ENCODE measurements around the gene TTLL10.
A peak's percentile ranks its signal among the peaks of the same experiment; 100 is the strongest.

The TTLL10 gene

DNA sequence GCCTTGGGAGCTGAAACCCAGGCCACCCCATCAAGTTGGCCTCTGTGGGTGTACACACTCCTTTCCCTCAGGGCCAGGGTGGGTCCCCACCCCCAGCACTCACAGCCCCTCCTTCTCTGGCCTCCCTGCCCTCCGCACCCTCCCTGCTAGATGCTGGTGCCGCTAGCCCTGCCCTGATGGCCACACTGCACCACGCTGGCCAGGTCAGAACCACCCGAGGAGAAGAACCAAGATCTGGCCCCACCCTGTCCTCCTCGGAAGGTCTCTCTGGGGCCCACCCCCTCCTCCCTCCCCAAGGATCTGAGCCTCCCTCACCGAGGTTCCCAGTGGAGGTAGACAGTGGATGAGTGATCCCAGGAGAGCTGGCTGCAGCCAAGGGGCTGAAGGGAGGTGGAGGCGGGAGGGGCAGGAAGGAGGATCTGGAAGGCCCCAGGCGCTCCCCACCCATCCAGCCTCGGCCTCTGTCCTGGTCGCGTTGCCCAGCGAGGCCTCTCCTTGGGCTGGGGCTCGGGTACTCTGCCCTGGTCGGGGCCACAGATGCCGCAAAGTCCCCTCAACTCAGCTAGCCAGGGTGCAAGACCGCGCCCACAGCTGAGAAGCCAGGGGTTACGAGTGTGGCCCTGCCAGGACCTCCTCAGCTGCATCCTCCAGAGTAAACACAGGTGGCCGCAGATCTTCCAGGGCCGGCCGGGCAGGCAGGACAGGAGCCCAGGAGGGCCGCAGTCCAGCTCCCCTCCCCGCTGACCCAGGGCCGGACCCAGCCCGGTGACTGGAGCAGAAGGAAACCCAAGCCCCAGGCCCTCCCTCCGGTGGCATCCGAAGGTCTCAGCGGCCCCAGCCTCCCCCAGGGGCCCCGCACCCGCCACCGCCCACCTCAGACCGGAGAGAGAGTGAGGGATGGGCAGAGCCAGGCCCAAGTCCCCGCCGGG is 63.5 kb downstream of the TTLL10 start:
- no peak for DNase-seq (ENCODE audit: low read depth)

- no peak for DNase-seq (ENCODE audit: low read depth)
Observed at GRCh38 chr1:1237874-1238701, 64.4 kb downstream of the TTLL10 start.

DNA sequence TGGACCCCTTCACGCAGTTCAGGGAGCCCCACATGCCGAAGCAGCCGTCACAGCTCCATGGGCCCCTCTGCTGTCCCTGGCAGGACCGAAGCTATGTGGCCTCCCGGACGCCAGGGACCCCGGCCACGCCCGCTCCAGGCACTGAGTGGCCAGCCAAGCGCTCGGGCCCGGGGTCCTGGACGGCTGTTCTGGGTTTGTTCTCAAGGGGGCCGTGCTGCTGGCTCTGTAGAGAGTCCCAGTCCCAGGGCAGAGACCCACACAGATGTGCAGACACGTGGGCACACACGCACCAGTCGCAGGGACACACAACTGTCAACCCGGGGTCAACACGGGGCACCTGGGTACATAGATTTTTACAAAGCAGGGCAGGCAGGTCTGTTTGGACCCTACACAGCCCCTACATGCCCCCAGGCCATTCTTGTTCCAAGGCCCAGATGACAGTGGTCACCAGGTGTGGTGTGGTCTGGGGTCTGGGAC is 65.1 kb downstream of the TTLL10 start:
- DNase-seq (ENCODE audit: low read depth): no peak

DNA sequence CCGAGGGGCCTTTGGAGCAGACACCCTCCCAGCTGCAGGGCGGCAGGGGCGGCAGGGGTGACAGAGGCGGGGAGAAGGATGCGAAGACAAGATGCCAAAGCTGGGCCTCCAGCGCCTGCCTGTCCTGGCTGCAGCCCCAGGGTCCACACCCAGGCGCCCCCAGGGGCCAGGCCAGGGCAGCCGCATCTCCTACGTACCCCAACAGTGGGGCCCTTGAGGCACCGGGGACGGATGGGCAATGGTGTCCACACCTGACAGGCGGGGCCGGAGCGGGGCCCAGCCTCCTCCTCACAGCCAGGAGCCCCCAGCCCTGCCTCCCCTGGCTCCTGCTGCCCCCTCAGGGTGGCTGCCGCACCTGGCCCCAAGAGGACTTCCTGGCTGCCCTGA is 65.5 kb downstream of the TTLL10 start:
- DNase-seq (ENCODE audit: low read depth): no peak

DNA sequence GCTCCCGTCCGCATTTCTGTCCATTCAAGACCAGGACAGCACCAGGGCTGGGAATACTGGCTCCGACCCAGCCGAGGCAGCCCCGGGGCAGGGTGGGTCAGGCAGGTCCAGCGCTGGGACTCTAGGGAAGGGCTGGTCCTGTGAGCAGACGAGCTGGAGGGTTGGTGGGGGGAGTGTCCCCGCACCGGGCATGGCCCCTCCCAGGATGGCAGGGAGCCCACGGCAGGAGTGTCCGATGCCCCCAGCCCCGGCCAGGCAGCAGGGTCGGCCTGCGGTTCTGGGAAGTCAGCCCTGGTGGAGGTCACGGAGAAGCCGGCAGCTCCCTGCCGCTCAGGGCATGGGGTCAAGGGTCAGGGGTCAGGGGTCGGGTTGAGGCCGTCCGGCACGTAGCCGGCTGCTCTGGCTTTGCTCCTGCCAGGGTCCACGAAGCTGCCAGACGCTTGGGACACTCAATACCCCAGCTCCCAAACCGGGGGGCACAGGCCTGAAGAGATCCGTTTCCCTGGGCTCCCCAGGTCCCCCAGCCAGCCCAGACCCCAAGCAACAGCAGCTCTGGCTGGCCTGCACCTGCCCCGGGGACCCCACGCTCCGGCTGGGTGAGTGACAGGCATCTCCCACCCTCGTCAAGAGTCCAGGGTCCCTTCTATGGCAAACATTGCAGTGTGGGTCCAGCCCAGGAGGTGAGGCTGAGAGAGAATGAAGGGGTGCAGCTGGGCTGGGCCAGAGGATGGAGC is 66.1 kb downstream of the TTLL10 start:
- no peak for DNase-seq (ENCODE audit: low read depth)

- no peak for DNase-seq (ENCODE audit: low read depth)
Observed at GRCh38 chr1:1240348-1240732, 66.7 kb downstream of the TTLL10 start.

GRCh38 chr1:1240822-1241587 is 67.3 kb downstream of the TTLL10 start:
- DNase-seq (ENCODE audit: low read depth): peak; percentile 31

GRCh38 chr1:1241588-1242219 is 68.0 kb downstream of the TTLL10 start:
- no peak for DNase-seq (ENCODE audit: low read depth)

DNA sequence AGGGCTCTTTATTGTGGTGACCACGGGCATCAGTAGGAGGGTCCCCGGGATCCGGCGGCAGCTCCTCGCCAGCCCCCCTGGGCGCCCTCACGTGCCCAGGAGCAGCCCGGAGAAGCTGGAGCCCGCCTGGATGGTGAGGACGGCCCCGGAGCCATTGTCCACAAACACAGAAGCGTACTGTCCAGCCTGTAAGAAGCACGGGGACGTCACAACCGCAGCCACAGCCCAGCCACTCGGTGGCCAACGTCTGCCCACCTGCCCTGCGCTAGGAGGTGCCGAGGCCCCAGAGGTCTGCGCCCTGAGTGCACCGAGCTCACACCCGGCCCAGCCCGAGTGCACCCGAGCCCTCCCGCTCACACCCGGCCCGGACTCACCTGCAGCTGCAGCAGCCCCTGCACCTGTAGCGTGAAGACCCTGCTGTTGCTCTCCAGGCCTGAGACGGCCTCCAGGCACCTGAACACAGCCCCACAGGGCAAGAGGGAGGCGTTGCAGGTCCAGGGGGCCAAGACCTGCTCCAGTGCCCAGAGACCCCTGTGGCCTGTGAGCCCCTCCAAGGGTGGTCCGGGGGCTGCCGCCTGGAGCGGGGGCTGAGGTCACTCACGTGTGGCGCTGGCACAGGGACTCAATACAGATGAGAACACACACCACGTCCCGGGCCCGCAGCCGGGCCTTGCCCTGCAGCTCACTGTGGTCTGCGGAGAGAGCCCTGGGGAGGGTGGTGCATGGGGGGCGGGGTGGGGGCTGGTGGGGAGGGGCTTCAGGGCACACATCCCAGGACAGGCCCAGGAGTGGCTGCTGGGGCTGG is 69.0 kb downstream of the TTLL10 start:
- no peak for DNase-seq (ENCODE audit: low read depth)

DNA sequence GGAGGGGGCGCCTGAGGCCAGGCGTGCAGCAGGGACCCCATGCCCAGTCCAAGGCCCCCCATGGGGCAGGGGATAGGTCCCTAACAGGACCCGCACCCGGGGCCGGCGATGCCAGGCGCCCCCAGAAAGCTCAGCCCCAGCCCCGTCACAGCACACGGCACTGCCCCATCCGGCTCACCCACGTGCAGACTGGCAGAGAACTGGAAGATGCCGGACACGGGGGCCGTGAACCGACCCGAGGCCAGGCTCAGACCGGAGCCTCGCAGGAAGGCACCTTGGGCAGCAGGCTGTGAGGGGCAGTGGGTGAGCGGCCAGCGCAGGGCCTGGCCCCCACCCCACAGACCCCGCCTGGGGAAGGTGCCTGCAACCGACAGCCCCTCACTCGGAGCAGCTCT is 69.6 kb downstream of the TTLL10 start:
- DNase-seq (ENCODE audit: low read depth): no peak

DNA sequence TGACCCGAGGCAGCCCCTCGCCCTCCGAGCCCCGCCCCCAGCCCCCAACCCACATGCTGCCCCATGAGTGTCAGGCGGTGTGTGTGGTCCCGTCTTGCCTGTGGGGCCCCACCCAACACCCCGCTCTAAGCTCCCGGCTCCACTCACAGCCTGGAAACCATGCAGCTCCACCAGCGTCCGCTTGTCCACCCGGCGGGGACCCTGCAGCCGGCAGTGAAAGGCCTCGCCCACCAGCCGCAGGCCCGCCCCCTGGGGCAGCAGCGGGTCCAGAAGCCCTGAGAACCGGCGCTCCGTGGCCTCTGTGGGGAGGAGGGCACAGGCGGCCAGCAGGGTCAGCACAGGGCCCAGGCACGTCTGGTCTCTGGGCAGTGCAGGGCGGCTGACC is 70.1 kb downstream of the TTLL10 start:
- DNase-seq (ENCODE audit: low read depth): no peak

- DNase-seq (ENCODE audit: low read depth): no peak
Observed at GRCh38 chr1:1244192-1244811, 70.6 kb downstream of the TTLL10 start.

- DNase-seq (ENCODE audit: low read depth): no peak
Observed at GRCh38 chr1:1245178-1245816, 71.6 kb downstream of the TTLL10 start.

- no peak for DNase-seq (ENCODE audit: low read depth)
Observed at GRCh38 chr1:1245817-1246576, 72.3 kb downstream of the TTLL10 start.

- no peak for DNase-seq (ENCODE audit: low read depth)
Observed at GRCh38 chr1:1246577-1247340, 73.1 kb downstream of the TTLL10 start, which contains the start of gene C1QTNF12. Gene C1QTNF12, minus strand, starts transcription at chr1:1246722. Its CDS starts 32 bp downstream, at chr1:1246690.

GRCh38 chr1:1247341-1247913 is 73.7 kb downstream of the TTLL10 start:
- DNase-seq (ENCODE audit: low read depth): no peak
